GM12875 (cell line): ENCODE measurements around the gene TMC2.

Experiments used
- H3K4me3 ChIP-seq: one replicate; pipeline ENCODE4 v1.5.1; 2011; ENCODE audit warnings: low read depth, low read length, control low read depth
- TF ChIP-seq, protein P1 (sequence below): IDR thresholded peaks from 2 replicates; pipeline ENCODE4 v1.5.1; 2011; ENCODE audit warnings: low read depth, mild to moderate bottlenecking, control low read depth, inconsistent platforms, low read length, moderate library complexity, borderline replicate concordance; ENCODE audit not compliant: insufficient read depth

The TMC2 gene

DNA sequence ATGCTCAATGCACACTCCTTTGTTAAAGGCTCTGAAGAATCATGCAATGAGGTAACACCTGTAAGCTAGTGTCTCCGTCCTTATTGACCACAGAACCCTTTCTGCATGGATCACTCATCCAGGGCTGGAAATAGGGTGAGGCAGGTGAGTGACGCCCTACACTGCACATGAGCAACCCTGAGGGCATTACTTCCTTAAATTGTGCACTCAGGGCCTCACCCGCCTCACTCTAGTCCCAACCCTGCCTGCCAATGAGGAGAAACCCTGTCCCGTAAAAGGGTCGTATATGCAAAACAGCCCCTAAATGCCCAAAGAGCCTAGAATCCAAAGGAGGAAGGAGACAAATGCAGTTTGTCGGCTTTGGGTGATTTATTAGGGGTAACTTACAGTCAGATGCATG is 82.4 kb downstream of the TMC2 start:
- H3K4me3 ChIP-seq: no peak overlapping the region
- TF ChIP-seq, protein P1, sequence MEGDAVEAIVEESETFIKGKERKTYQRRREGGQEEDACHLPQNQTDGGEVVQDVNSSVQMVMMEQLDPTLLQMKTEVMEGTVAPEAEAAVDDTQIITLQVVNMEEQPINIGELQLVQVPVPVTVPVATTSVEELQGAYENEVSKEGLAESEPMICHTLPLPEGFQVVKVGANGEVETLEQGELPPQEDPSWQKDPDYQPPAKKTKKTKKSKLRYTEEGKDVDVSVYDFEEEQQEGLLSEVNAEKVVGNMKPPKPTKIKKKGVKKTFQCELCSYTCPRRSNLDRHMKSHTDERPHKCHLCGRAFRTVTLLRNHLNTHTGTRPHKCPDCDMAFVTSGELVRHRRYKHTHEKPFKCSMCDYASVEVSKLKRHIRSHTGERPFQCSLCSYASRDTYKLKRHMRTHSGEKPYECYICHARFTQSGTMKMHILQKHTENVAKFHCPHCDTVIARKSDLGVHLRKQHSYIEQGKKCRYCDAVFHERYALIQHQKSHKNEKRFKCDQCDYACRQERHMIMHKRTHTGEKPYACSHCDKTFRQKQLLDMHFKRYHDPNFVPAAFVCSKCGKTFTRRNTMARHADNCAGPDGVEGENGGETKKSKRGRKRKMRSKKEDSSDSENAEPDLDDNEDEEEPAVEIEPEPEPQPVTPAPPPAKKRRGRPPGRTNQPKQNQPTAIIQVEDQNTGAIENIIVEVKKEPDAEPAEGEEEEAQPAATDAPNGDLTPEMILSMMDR: no peak

GRCh38 chr20:2619337-2619736 is 83.0 kb downstream of the TMC2 start:
- H3K4me3 ChIP-seq: no peak overlapping the region
- TF ChIP-seq, protein P1: no peak

DNA sequence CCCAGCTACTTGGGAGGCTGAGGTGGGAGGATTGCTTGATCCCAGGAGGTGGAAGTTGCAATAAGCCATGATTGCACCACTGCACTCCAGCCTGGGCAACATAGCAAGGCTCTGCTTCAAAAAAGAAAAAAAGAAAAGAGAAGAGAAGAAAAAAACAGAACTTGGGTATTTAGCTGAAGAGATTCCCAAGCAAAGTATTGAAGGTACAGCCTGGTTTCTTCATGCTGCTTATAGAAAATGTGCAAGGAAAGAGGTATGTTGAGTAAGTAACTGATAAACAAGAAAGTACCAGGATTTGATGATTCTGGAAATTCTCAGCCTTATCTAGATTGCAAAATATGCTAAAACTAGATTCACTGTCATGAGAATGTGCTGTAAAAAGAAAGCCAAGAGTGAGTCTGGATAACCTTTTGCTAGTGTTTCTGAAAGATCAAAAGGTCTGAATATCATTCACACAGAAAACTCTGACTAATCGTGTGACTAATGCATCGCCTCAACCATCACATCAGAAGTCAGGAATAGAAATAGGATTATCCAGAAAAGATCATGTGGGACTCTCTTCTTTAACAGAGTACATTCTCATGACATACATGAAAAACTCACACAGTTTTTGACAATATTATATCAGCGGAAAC is 83.7 kb downstream of the TMC2 start:
- no peak overlapping the region for H3K4me3 ChIP-seq
- TF ChIP-seq, protein P1: no peak

DNA sequence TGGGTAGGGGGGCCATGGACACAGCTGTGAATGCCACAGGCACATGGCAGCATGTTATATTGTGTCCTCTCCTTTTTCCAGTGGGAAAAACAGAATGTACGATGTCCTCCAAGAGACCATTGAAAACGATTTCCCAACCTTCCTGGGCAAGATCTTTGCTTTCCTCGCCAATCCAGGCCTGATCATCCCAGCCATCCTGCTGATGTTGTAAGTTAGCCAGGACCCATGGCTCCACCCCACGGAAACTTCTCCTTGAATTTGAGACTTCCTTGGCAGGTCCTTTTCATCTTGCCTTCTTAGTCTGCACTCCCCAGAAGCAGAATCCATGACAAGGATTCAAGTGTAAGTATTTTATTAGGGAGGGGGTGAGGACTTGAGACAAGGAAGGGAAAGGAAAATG is 87.8 kb downstream of the TMC2 start:
- TF ChIP-seq, protein P1: no peak
- H3K4me3 ChIP-seq: no peak overlapping the region

GRCh38 chr20:2625062-2625461 is 88.7 kb downstream of the TMC2 start:
- H3K4me3 ChIP-seq: no peak overlapping the region
- TF ChIP-seq, protein P1: no peak

DNA sequence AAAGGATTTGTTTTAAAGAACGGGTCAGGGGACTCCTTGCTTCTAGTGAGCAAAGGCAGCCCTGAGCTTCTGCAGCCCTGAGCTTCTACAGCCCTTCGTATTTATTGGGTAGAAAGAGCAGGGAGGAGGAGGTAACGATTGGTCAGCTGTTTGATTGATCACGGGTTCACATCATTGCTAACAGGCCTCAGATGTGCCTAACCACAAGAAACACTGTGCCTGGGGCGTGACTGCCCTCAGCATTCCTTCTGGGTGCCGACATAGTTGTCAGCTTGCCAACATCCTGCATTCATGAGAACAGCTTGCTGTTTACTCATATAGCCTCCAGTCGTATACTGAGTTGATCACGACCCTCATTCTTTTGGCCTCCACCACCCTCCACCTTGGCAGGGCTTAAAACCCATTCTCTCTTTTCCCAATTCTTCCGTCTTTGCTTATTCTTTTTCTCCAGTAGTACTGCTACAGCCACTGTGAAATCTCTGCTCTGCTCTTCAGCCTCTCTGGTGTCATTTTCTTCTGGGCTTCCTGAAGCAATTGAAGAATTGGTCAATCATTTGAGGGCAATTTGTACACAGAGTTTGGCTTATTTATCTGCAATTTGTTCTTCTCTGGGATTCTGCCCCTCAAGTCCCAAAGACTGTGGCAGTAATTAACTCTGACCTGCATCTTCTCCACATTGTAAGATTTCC is 90.6 kb downstream of the TMC2 start:
- no peak overlapping the region for H3K4me3 ChIP-seq
- TF ChIP-seq, protein P1: no peak

DNA sequence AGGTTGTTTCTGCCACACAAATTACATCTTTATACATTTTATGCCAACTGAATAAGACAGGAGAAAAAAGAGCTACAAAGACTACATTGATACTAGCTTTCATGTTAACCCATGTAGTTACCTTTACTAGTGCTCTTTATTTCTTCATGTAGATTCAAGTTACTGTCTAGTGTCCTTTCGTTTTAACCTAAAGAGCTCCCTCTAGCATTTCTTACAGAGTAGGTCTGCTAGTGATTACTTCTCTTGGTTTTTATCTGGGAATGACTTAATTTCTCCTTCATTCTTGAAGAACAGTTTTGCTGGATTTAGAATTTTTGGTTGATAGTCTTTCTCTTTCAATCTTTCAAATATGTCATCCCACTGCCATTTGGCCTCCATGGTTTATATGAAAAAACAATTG is 94.9 kb downstream of the TMC2 start:
- no peak overlapping the region for H3K4me3 ChIP-seq
- TF ChIP-seq, protein P1: no peak
